ENCODE data around the gene CLEC18A. TPM values are rescaled to one million over a fixed set of nuclear protein-coding genes. Genes with fewer than 3 reads are reported as not detected.

CLEC18A gene
- total RNA-seq, 1 donor: 0.27 TPM

DNA sequence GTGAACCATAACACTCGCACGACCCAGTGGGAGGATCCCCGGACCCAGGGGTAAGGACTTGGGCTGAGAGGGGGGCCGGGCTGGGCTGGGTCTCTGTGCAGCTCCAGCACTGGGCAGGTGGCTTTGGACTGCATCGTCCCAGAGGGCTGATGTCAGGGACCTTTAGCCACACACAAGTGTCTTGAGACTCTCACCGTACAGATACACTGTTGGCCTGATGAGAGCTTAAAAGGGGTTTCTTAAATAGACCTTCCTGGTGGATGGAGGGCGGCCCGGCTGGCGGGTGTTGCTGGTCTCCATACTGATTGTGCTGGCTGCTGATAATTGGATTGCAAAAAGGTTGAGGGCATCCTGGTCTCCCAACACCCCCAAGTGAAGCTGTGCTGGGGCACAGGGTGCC is 21.7 kb upstream of the CLEC18A start:
- H3K4me3 ChIP-seq (ENCODE audit: low read depth, low read length): no peak overlapping the region
- no peak for DNase-seq (ENCODE audit: low read depth)
- no peak for TF ChIP-seq CTCF (IDR thresholded peaks at IDR 0.05; ENCODE audit: insufficient read depth, low read length)

GRCh38 chr16:69930117-69930776 is 20.9 kb upstream of the CLEC18A start:
- H3K4me3 ChIP-seq (ENCODE audit: low read depth, low read length): no peak overlapping the region
- peak; percentile 72 for DNase-seq (ENCODE audit: low read depth)
- TF ChIP-seq CTCF (IDR thresholded peaks at IDR 0.05; ENCODE audit: insufficient read depth, low read length): peak; percentile 68

- DNase-seq (ENCODE audit: low read depth): no peak
- no peak for TF ChIP-seq CTCF (IDR thresholded peaks at IDR 0.05; ENCODE audit: insufficient read depth, low read length)
- no peak overlapping the region for H3K4me3 ChIP-seq (ENCODE audit: low read depth, low read length)
These were observed 19.5 kb upstream of the CLEC18A start for GRCh38 chr16:69931631-69932030.

DNA sequence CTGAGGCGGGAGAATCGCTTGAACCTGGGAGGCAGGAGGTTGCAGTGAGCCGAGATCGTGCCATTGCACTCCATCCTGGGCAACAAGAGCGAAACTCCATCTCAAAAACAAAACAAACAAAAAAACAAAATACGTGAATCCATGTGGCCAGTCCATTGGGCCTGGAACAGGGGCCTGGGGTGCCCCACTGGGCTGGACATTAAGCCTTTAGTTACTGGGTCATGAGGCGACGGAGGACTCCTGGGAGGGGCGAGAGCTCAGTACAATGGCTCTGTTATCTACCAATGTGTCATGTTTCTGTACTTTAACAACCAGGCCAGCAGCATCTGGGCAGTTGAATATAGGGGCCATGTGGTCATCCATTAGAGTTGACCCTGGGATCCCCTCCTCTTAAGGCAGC is 18.9 kb upstream of the CLEC18A start:
- DNase-seq (ENCODE audit: low read depth): no peak
- TF ChIP-seq CTCF (IDR thresholded peaks at IDR 0.05; ENCODE audit: insufficient read depth, low read length): no peak
- no peak overlapping the region for H3K4me3 ChIP-seq (ENCODE audit: low read depth, low read length)

GRCh38 chr16:69932691-69933392 is 18.3 kb upstream of the CLEC18A start:
- DNase-seq (ENCODE audit: low read depth): no peak
- H3K4me3 ChIP-seq (ENCODE audit: low read depth, low read length): no peak overlapping the region
- TF ChIP-seq CTCF (IDR thresholded peaks at IDR 0.05; ENCODE audit: insufficient read depth, low read length): no peak

GRCh38 chr16:69934044-69934443 is 17.1 kb upstream of the CLEC18A start:
- TF ChIP-seq CTCF (IDR thresholded peaks at IDR 0.05; ENCODE audit: insufficient read depth, low read length): no peak
- H3K4me3 ChIP-seq (ENCODE audit: low read depth, low read length): no peak overlapping the region
- no peak for DNase-seq (ENCODE audit: low read depth)

Data from fibroblast of the aortic adventitia (primary cell).